ENCODE data around the gene PRKAA1.

The PRKAA1 gene

GRCh38 chr5:40762705-40763104 lies 35.5 kb downstream of the PRKAA1 start:
- in situ Hi-C loops (cut with MboI; ENCODE audit: low sequenced_read_pairs, unreplicated experiment): no loop called here
- no peak for TF ChIP-seq CTCF (IDR thresholded peaks at IDR 0.05; ENCODE audit: borderline replicate concordance, control extremely low read depth, extremely low read depth, insufficient read depth, missing control alignments)
- no peak for DNase-seq (ENCODE audit: low spot score)

- TF ChIP-seq CTCF (IDR thresholded peaks at IDR 0.05; ENCODE audit: borderline replicate concordance, control extremely low read depth, extremely low read depth, insufficient read depth, missing control alignments): no peak
- DNase-seq (ENCODE audit: low spot score): no peak
- in situ Hi-C loops (cut with MboI; ENCODE audit: low sequenced_read_pairs, unreplicated experiment): no loop called here
Measured at GRCh38 chr5:40757400-40757799, 40.8 kb downstream of the PRKAA1 start.

- in situ Hi-C loops (cut with MboI; ENCODE audit: low sequenced_read_pairs, unreplicated experiment): no loop called here
- DNase-seq (ENCODE audit: low spot score): peak; percentile 95
- peak; percentile 91 for TF ChIP-seq CTCF (IDR thresholded peaks at IDR 0.05; ENCODE audit: borderline replicate concordance, control extremely low read depth, extremely low read depth, insufficient read depth, missing control alignments)
Measured at GRCh38 chr5:40755407-40756365, 42.5 kb downstream of the PRKAA1 start, which contains the start of gene TTC33. TTC33 (minus strand) TSS chr5:40755961; CDS start chr5:40747018, 8,943 bp downstream.

GRCh38 chr5:40755093-40755406 lies 43.1 kb downstream of the PRKAA1 start:
- in situ Hi-C loops (cut with MboI; ENCODE audit: low sequenced_read_pairs, unreplicated experiment): no loop called here
- peak; percentile 63 for TF ChIP-seq CTCF (IDR thresholded peaks at IDR 0.05; ENCODE audit: borderline replicate concordance, control extremely low read depth, extremely low read depth, insufficient read depth, missing control alignments)
- peak; percentile 79 for DNase-seq (ENCODE audit: low spot score)

GRCh38 chr5:40754381-40755092 lies 43.6 kb downstream of the PRKAA1 start:
- in situ Hi-C loops (cut with MboI; ENCODE audit: low sequenced_read_pairs, unreplicated experiment): no loop called here
- peak; percentile 40 for DNase-seq (ENCODE audit: low spot score)
- no peak for TF ChIP-seq CTCF (IDR thresholded peaks at IDR 0.05; ENCODE audit: borderline replicate concordance, control extremely low read depth, extremely low read depth, insufficient read depth, missing control alignments)

GRCh38 chr5:40746703-40747102 lies 51.5 kb downstream of the PRKAA1 start:
- TF ChIP-seq CTCF (IDR thresholded peaks at IDR 0.05; ENCODE audit: borderline replicate concordance, control extremely low read depth, extremely low read depth, insufficient read depth, missing control alignments): no peak
- DNase-seq (ENCODE audit: low spot score): no peak
- in situ Hi-C loops (cut with MboI; ENCODE audit: low sequenced_read_pairs, unreplicated experiment): no loop called here
